NOMO-1 treated with DMSO at 0.1 percent for 48 hours (cell line): ENCODE results near the gene C11orf24.

Experiments used
- DNase-seq: peaks from one replicate; lab custom pipeline; 2025; ENCODE audit not compliant: unreplicated experiment; lab: John Stamatoyannopoulos, UW

The C11orf24 gene

GRCh38 chr11:68271781-68272608, at the start of gene C11orf24:
TSS of gene C11orf24 (minus strand) at chr11:68271973. CDS start at chr11:68263767, 8,206 bp downstream.
- DNase-seq: peak; percentile 96

- no peak for DNase-seq
Observed at GRCh38 chr11:68317147-68317785, 45.5 kb upstream of the C11orf24 start.

DNA sequence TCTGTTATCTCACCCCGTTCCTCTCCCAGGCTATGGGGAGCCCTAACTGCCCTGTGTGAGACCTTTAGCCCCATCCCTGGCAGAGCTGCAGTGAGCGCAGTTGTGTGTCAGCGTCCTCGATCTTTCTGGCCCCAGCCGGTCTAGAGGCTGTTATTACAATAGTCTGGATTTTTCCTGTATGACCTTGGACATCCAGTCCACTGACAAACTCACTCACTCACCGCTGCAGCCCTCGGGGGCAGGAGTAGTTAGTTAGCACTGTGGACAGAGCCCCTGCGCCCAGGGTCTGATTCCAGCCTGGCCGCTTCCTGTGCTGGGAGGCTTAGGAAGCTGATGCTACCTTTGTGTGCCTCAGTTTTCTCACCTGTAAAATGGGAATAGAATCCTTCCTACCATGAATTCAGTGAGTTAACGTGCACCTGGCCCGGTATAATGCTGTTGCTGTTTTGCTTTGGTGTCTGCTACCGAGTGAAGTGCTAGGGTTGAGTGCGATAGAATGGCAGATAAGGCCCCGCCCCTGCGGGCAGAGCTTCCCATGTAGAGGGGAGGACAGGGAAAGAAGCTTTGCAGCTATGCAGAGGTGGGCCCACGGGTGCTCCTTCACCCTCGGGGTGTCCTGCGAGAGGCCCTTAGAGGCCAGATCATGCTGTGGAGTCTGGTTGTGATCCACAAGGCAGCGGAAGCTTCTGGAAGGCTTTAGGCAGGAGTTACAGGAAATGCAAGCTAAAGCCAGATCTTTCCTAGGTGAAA, 43.6 kb upstream of the C11orf24 start:
- no peak for DNase-seq

DNA sequence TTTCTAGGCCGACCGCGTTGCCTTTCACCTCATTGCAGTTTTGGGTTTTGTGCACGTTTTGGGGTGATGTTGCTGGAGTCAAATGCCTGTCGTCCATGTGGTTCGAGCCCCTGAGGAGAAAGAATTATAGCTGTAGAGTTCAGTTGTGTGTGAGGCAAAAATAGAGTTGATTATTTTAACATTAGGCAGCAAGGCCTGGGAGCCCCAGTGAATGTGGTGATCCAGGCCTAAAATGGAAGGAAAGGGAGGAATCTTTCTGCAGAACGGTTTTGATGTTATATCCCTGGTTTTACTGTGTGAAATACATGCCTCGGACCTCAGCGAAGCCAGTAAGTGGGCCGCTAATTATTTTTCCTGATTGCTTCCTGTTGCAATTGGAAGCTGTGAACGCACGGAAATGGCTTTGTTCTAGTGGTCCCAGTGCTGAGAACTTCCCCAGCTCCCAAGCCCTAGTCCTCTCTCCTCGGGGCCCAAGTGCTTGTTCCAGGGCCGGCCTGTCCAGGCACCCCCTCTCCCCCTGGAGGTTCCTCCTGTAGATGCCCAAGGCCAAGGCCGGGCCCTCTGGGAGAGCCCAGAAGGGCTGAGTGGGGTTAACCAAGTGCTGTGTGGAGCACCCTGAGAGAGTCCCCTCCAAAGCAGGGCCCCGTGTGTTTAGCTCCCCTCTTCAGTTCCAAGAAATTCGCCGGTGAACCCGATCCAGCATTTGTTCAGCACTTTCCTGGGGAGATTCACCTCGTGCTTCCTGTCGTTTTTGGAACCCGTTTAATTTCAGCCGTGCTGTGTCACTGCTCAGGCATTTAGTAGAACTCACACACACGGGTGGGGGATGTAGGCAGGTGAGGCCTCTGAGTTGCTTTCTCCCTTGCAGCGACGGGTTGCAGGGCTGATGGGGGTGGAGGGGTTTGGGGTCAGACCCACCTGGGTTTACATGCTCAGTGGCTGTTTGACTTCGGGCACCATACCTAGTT, 42.7 kb upstream of the C11orf24 start:
- DNase-seq: no peak

GRCh38 chr11:68313574-68314202, 41.9 kb upstream of the C11orf24 start:
- DNase-seq: no peak

- no peak for DNase-seq
Observed at GRCh38 chr11:68312780-68313573, 41.2 kb upstream of the C11orf24 start.

GRCh38 chr11:68312117-68312779, 40.5 kb upstream of the C11orf24 start, which contains the start of gene LRP5:
TSS of gene LRP5 (plus strand) at chr11:68312591. CDS start at chr11:68312715, 124 bp downstream.
- DNase-seq: no peak

GRCh38 chr11:68311160-68312116, 39.7 kb upstream of the C11orf24 start:
- no peak for DNase-seq

- no peak for DNase-seq
Observed at GRCh38 chr11:68309621-68310185, 37.9 kb upstream of the C11orf24 start.

- DNase-seq: no peak
Observed at GRCh38 chr11:68308068-68308467, 36.3 kb upstream of the C11orf24 start.

GRCh38 chr11:68306636-68307035, 34.9 kb upstream of the C11orf24 start:
- DNase-seq: no peak

DNA sequence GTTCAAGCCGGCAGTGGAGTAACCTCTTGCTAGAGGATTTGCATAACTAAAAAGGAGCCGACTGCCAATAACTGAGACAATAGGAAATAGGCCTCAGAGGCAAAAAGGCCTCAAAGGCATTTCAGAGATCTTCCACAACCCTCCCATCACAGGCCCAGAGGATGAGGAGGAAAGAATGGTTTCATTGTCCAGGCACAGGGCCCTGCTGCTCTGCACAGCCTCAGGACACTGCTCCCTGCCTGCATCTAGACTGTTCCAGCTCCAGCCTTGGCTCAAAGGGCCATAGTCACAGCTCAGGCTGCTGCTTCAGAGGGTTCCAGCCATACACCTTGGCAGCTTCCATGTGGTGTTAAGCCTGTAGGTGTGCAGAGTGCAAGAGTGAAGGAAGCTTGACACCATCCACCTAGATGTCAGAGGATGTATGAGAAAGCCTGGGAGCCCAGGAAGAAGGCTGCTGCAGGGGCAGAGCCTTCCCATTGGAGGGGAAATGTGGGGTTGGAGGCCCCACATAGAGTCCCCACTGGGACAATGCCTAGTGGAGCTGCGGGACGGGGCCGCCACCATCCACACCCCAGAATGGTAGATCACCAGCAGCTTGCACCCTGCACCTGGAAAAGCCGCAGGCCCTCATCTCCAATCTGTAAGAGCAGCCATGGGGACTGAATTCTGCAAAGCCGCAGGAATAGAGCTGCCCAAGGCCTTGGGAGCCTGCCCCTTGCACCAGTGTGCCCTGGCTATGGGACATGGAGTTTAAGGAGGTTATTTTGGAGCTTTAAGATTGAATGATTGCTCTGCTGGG, 32.4 kb upstream of the C11orf24 start:
- DNase-seq: no peak

GRCh38 chr11:68303083-68303482, 31.3 kb upstream of the C11orf24 start:
- peak; percentile 75 for DNase-seq

DNA sequence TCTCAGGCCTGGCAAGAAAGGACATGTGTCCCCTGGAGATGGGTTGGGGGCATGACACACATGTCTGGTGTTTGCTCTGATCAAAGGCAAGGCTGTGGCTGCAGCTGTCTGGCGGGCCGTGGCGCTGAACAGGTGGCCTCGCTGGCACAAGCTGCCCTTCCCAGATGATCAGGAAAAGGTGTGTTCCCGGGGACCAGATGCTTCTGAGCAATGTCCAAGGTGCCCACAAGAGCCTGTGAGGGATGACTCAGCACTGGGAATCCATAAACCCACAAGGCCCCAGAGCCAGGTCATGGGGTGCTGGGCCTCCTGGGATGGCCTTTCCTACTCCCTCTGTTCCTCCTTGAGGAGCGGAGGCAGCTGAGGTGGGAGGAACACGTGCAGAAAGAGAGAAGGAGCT, 30.9 kb upstream of the C11orf24 start:
- DNase-seq: no peak

GRCh38 chr11:68302256-68302655, 30.5 kb upstream of the C11orf24 start:
- no peak for DNase-seq

DNA sequence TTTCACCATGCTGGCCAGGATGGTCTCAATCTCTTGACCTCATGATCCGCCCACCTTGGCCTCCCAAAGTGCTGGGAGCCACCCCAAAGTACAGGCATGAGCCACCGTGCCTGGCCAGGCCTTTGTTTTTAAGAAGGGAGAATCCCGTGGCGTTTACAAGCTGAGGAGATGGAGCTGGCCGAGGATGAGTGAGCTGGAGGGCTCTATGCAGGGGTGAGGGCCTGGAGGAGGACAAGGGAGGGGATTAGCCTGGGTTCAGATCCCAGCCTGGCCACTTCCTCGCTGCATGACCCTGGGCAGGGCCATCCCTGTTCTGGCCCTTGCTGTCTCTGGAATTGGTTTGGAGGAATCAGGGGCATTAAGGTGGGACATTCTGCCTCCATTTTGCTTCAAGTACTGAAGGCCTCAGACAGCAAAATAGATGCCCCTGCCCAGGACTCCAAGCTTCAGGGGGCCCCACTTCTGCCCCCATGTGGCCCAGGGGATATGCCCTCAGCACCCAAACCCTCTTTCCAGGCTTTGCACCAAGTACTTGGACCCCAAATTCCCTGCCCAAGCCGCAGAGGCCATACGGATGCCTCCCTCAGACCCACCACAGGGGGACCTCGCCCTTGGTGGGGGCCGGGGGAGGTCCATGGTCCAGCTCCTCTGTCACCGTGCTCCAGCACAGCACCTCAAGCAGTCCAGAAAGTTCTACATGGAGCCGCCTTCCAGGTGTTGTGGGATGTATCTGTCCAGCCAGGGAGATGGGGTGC, 28.5 kb upstream of the C11orf24 start:
- no peak for DNase-seq
